Neural progenitor cell (in vitro differentiated cells): ENCODE measurements around the gene FZD10. TPM values are rescaled to one million over a fixed set of nuclear protein-coding genes. Genes with fewer than 3 reads are reported as not detected.
A peak's percentile ranks its signal among the peaks of the same experiment; 100 is the strongest.

ENCODE experiments used
- DNase-seq: peaks from one replicate; pipeline ENCODE4 v3.0.0-alpha.2; 2016; ENCODE audit warnings: low spot score
- H2AFZ ChIP-seq: fragments of 200-600 bp; sonication (generic); replicated peaks from 2 replicates; pipeline ENCODE4 v1.6.1; 2016; ENCODE audit warnings: antibody characterized with exemption
- H3F3A ChIP-seq: fragments of 200-600 bp; sonication (generic); 2 replicates; pipeline ENCODE4 v1.6.1; 2016; ENCODE audit warnings: antibody characterized with exemption, low read depth
- H3K27ac ChIP-seq: fragments of 200-600 bp; sonication (generic); 2 replicates; pipeline ENCODE4 v1.5.1; 2016; ENCODE audit warnings: mild to moderate bottlenecking
- H3K27me3 ChIP-seq: fragments of 200-600 bp; sonication (generic); 2 replicates; pipeline ENCODE4 v1.6.1; 2016; ENCODE audit warnings: mild to moderate bottlenecking, moderate library complexity
- H3K36me3 ChIP-seq: fragments of 200-600 bp; sonication (generic); 2 replicates; pipeline ENCODE4 v1.5.1; 2016
- H3K4me1 ChIP-seq: fragments of 200-600 bp; sonication (generic); 2 replicates; pipeline ENCODE4 v1.6.1; 2016; ENCODE audit warnings: mixed run types
- H3K4me2 ChIP-seq: fragments of 200-600 bp; sonication (generic); 2 replicates; pipeline ENCODE4 v1.6.1; 2016
- H3K4me3 ChIP-seq: fragments of 200-600 bp; sonication (generic); 2 replicates; pipeline ENCODE4 v1.5.1; 2016
- H3K79me2 ChIP-seq: fragments of 200-600 bp; sonication (generic); 2 replicates; pipeline ENCODE4 v1.6.1; 2016; ENCODE audit warnings: low read depth
- H3K9ac ChIP-seq: fragments of 200-600 bp; sonication (generic); 2 replicates; pipeline ENCODE4 v1.6.1; 2016
- H3K9me3 ChIP-seq: fragments of 200-600 bp; sonication (generic); 2 replicates; pipeline ENCODE4 v1.5.1; 2016; ENCODE audit warnings: low read depth
- H4K20me1 ChIP-seq: fragments of 200-600 bp; sonication (generic); 2 replicates; pipeline ENCODE4 v1.6.1; 2016; ENCODE audit warnings: low read depth
- H3K27ac Mint-ChIP-seq: 3 replicates; pipeline ENCODE4 v1.8.0; 2021; ENCODE audit warnings: mixed read lengths
- H3K27me3 Mint-ChIP-seq: 2 replicates; pipeline ENCODE4 v1.8.0; 2022; ENCODE audit warnings: low read depth, mild to moderate bottlenecking, inconsistent platforms, moderate library complexity, mixed read lengths; ENCODE audit not compliant: insufficient read depth
- H3K36me3 Mint-ChIP-seq: 3 replicates; pipeline ENCODE4 v1.8.0; 2021; ENCODE audit warnings: mixed read lengths
- H3K4me1 Mint-ChIP-seq: 3 replicates; pipeline ENCODE4 v1.8.0; 2021; ENCODE audit warnings: mixed read lengths
- H3K4me3 Mint-ChIP-seq: 3 replicates; pipeline ENCODE4 v1.8.0; 2021; ENCODE audit warnings: mild to moderate bottlenecking, moderate library complexity, mixed read lengths
- H3K9me3 Mint-ChIP-seq: 3 replicates; pipeline ENCODE4 v1.8.0; 2020; ENCODE audit warnings: mixed read lengths
- EZH2 ChIP-seq: fragments of 200-600 bp; sonication (generic); IDR thresholded peaks from 2 replicates; pipeline ENCODE4 v1.6.1; 2017; ENCODE audit warnings: antibody characterized with exemption, mild to moderate bottlenecking, moderate library complexity
- EZH2phosphoT487 ChIP-seq: fragments of 200-600 bp; sonication (generic); IDR thresholded peaks from 2 replicates; pipeline ENCODE4 v1.6.1; 2017; ENCODE audit warnings: antibody characterized with exemption
- total RNA-seq: library from RNA; depleted of rRNA; stranded (reverse); fragments of >200 nt; gene quantifications from 2 replicates; pipeline ENCODE4 v1.2.3, GENCODE V29; 2015; ENCODE audit warnings: low replicate concordance
- TF ChIP-seq, protein P1 (sequence below): fragments of 200-600 bp; sonication (generic); IDR thresholded peaks from 2 replicates; pipeline ENCODE4 v1.5.1; 2017; ENCODE audit warnings: antibody characterized with exemption, mild to moderate bottlenecking

The FZD10 gene
- total RNA-seq, 1 donor from 2014 or later = 0.11 TPM

DNA sequence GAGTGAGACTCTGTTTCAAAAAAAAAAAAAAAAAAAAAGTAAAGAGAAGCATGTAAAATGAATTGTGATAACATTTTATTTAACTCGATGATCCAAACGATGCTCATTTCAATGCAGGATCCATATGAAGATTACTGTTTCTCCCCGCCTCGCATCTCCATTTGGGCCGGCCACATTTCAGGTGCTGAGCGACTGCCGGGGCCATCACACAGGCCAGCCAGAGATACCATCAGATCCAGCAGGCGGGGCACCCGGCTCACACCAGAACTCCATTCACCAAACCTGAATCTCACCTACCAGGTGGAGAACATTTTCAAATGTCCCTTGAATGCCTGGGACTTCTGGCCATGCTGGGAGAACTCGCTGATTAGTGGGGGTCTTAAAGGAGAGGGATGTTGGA, 18.0 kb upstream of the FZD10 start:
- Mint-ChIP-seq H3K9me3 (no peaks in the 10 kb centered on the region), H3K36me3 (peaks cover 2% of the 10 kb centered on the region), H3K27me3 (peaks cover 39% of the 10 kb centered on the region), H3K27ac (no peak overlapping the region), H3K4me1 (peaks cover 46% of the 10 kb centered on the region), H3K4me3 (peak overlapping the region; percentile 19)
- DNase-seq = no peak
- Histone ChIP-seq H3K27me3 (peaks cover 97% of the 10 kb centered on the region), H2AFZ (no peak overlapping the region), H3K4me1 (no peaks in the 10 kb centered on the region), H3K4me2 (no peak overlapping the region), H3F3A (no peaks in the 10 kb centered on the region), H3K9ac (no peak overlapping the region), H3K4me3 (no peak overlapping the region), H3K36me3 (no peaks in the 10 kb centered on the region), H4K20me1 (peaks cover 3% of the 10 kb centered on the region), H3K27ac (no peak overlapping the region), H3K79me2 (no peaks in the 10 kb centered on the region), H3K9me3 (no peaks in the 10 kb centered on the region)
- TF ChIP-seq EZH2 = no peak
- TF ChIP-seq, protein P1, sequence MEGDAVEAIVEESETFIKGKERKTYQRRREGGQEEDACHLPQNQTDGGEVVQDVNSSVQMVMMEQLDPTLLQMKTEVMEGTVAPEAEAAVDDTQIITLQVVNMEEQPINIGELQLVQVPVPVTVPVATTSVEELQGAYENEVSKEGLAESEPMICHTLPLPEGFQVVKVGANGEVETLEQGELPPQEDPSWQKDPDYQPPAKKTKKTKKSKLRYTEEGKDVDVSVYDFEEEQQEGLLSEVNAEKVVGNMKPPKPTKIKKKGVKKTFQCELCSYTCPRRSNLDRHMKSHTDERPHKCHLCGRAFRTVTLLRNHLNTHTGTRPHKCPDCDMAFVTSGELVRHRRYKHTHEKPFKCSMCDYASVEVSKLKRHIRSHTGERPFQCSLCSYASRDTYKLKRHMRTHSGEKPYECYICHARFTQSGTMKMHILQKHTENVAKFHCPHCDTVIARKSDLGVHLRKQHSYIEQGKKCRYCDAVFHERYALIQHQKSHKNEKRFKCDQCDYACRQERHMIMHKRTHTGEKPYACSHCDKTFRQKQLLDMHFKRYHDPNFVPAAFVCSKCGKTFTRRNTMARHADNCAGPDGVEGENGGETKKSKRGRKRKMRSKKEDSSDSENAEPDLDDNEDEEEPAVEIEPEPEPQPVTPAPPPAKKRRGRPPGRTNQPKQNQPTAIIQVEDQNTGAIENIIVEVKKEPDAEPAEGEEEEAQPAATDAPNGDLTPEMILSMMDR = no peak
- TF ChIP-seq EZH2phosphoT487 = no peak

DNA sequence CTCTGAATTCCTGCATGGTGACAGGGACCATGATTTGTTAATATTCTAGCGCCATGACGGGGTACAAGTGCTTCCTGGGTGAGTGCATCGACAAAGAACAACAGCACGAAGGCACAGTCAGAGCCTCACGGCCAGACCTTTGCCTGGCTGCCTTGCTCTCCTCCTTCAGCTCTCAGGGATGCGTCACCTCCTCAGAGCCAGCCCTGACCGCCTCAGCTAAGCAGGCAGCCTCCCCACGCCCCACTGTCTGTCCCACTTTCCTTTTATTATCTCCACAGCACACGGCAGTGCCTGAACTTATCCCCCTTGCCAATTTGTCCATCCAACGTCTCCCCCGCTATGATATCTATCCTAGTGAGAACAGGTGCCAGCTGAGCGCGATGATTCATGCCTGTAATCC, 16.5 kb upstream of the FZD10 start:
- peaks cover 39% of the 10 kb centered on the region for H3K27me3 Mint-ChIP-seq
- no peak overlapping the region for H3K9ac ChIP-seq
- no peaks in the 10 kb centered on the region for H3K79me2 ChIP-seq
- H3K4me3 Mint-ChIP-seq = peak overlapping the region; percentile 18
- H3K4me2 ChIP-seq = no peak overlapping the region
- peaks cover 97% of the 10 kb centered on the region for H3K27me3 ChIP-seq
- DNase-seq = no peak
- H3K9me3 ChIP-seq = no peaks in the 10 kb centered on the region
- TF ChIP-seq, protein P1 = no peak
- TF ChIP-seq EZH2 (no peak), EZH2phosphoT487 (no peak)
- H4K20me1 ChIP-seq = peaks cover 3% of the 10 kb centered on the region
- no peak overlapping the region for H2AFZ ChIP-seq
- peaks cover 6% of the 10 kb centered on the region for H3K36me3 Mint-ChIP-seq
- no peaks in the 10 kb centered on the region for H3K4me1 ChIP-seq
- H3F3A ChIP-seq = no peaks in the 10 kb centered on the region
- peak overlapping the region; percentile 72 for H3K27ac Mint-ChIP-seq
- H3K9me3 Mint-ChIP-seq = no peaks in the 10 kb centered on the region
- H3K27ac ChIP-seq = no peak overlapping the region
- peaks cover 33% of the 10 kb centered on the region for H3K4me1 Mint-ChIP-seq
- H3K36me3 ChIP-seq = no peaks in the 10 kb centered on the region
- no peak overlapping the region for H3K4me3 ChIP-seq

DNA sequence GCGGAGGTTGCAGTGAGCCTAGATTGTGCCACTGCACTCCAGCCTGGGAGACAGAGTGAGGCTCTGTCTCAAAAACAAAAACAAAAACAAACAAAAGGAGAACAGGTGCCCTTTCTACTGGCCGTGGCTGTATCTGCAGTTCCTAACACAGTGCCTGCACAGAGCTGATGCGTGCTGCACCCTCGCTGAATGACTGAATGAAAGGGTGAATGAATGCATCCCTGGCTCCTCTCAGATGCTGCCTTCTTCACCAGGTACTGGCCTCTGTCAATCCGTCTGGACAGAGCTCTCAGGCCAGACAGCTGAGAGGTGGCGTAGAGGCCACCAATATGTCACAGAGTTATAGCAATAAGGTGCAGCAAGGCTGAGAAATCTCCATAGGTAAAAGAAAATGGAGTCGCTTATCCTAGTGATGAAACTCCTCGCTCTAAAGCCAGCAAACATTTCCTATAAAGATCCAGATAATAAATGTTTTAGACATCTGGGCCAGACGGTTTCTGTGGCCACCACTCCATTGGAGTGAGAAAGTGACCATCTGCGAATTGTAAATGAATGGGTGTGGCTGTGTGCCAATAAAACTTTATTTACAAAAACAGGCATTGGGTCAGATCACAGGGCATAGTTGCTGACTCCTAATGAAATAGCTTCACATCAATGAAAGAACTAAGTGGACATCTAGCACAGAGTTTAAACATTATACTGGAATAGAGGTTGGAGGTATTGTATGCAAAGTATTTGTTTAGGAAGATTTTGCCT, 15.9 kb upstream of the FZD10 start:
- peaks cover 3% of the 10 kb centered on the region for H4K20me1 ChIP-seq
- no peak overlapping the region for H3K27ac ChIP-seq
- H3K36me3 ChIP-seq = no peaks in the 10 kb centered on the region
- peaks cover 97% of the 10 kb centered on the region for H3K27me3 ChIP-seq
- Mint-ChIP-seq H3K27ac (peak overlapping the region; percentile 72), H3K4me1 (peaks cover 29% of the 10 kb centered on the region), H3K9me3 (no peaks in the 10 kb centered on the region), H3K36me3 (peaks cover 8% of the 10 kb centered on the region), H3K4me3 (no peak overlapping the region), H3K27me3 (peaks cover 33% of the 10 kb centered on the region)
- no peaks in the 10 kb centered on the region for H3K9me3 ChIP-seq
- TF ChIP-seq, protein P1 = no peak
- no peak for TF ChIP-seq EZH2phosphoT487
- no peak for TF ChIP-seq EZH2
- H3K4me1 ChIP-seq = no peaks in the 10 kb centered on the region
- no peak for DNase-seq
- H3F3A ChIP-seq = no peaks in the 10 kb centered on the region
- no peak overlapping the region for H3K4me3 ChIP-seq
- no peak overlapping the region for H2AFZ ChIP-seq
- no peaks in the 10 kb centered on the region for H3K79me2 ChIP-seq
- no peak overlapping the region for H3K4me2 ChIP-seq
- no peak overlapping the region for H3K9ac ChIP-seq
